ENCODE measurements around the gene KCTD11.

The KCTD11 gene

DNA sequence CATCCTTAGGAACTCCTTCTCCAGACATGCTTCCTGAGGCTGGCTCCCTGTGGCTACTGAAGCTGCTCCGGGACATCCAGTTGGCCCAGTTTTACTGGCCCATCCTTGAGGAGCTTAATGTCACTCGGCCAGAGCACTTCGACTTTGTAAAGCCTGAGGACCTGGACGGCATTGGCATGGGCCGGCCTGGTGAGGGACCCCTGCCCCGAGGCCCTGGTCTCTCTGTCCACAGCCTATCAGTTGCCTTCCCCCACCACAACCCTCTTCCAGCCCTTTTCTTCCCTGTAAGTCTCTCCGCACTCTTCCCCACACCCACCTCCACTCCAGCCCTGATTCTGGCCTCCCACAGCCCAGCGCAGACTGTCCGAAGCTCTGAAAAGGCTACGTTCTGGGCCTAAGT is 30.9 kb downstream of the KCTD11 start:
- no peak for DNase-seq (ENCODE audit: low spot score)
- no peak for TF ChIP-seq CTCF (IDR thresholded peaks at IDR 0.05; ENCODE audit: extremely low read depth, insufficient read depth, missing control alignments)

DNA sequence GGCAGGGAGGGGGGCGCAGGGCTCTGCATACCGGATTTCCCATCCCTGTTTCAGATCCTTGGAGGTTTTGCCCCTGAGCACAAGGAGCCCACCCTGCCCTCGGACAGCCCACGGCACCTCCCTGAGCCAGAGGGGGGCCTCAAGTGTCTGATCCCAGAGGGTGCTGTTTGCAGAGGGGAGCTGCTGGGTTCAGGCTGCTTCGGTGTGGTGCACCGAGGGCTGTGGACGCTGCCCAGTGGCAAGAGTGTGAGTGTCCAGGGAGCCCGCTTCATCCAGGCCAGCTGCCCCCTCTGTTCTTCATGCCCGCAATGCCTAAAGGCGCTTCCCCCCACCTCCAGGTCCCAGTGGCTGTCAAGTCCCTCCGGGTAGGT is 31.4 kb downstream of the KCTD11 start:
- no peak for DNase-seq (ENCODE audit: low spot score)
- in situ Hi-C loops (cut with MboI; ENCODE audit: low pct_unique_long_range_greater_than_20kb, low sequenced_read_pairs, unreplicated experiment) = no loop called here
- TF ChIP-seq CTCF (IDR thresholded peaks at IDR 0.05; ENCODE audit: extremely low read depth, insufficient read depth, missing control alignments) = no peak

More for the DNA sequence above, 30.9 kb downstream of the KCTD11 start:
- in situ Hi-C loops (cut with MboI; ENCODE audit: low pct_unique_long_range_greater_than_20kb, low sequenced_read_pairs, unreplicated experiment) = no loop called here

GRCh38 chr17:7383742-7384488 is 32.0 kb downstream of the KCTD11 start:
- peak; percentile 94 for DNase-seq (ENCODE audit: low spot score)
- TF ChIP-seq CTCF (IDR thresholded peaks at IDR 0.05; ENCODE audit: extremely low read depth, insufficient read depth, missing control alignments) = no peak
- in situ Hi-C loops (cut with MboI; ENCODE audit: low pct_unique_long_range_greater_than_20kb, low sequenced_read_pairs, unreplicated experiment) = no loop called here

- in situ Hi-C loops (cut with MboI; ENCODE audit: low pct_unique_long_range_greater_than_20kb, low sequenced_read_pairs, unreplicated experiment) = no loop called here
- no peak for TF ChIP-seq CTCF (IDR thresholded peaks at IDR 0.05; ENCODE audit: extremely low read depth, insufficient read depth, missing control alignments)
- DNase-seq (ENCODE audit: low spot score) = no peak
Measured at GRCh38 chr17:7384489-7385081, 32.6 kb downstream of the KCTD11 start.

- in situ Hi-C loops (cut with MboI; ENCODE audit: low pct_unique_long_range_greater_than_20kb, low sequenced_read_pairs, unreplicated experiment) = no loop called here
- TF ChIP-seq CTCF (IDR thresholded peaks at IDR 0.05; ENCODE audit: extremely low read depth, insufficient read depth, missing control alignments) = no peak
- no peak for DNase-seq (ENCODE audit: low spot score)
Measured at GRCh38 chr17:7388856-7389255, 36.9 kb downstream of the KCTD11 start.

DNA sequence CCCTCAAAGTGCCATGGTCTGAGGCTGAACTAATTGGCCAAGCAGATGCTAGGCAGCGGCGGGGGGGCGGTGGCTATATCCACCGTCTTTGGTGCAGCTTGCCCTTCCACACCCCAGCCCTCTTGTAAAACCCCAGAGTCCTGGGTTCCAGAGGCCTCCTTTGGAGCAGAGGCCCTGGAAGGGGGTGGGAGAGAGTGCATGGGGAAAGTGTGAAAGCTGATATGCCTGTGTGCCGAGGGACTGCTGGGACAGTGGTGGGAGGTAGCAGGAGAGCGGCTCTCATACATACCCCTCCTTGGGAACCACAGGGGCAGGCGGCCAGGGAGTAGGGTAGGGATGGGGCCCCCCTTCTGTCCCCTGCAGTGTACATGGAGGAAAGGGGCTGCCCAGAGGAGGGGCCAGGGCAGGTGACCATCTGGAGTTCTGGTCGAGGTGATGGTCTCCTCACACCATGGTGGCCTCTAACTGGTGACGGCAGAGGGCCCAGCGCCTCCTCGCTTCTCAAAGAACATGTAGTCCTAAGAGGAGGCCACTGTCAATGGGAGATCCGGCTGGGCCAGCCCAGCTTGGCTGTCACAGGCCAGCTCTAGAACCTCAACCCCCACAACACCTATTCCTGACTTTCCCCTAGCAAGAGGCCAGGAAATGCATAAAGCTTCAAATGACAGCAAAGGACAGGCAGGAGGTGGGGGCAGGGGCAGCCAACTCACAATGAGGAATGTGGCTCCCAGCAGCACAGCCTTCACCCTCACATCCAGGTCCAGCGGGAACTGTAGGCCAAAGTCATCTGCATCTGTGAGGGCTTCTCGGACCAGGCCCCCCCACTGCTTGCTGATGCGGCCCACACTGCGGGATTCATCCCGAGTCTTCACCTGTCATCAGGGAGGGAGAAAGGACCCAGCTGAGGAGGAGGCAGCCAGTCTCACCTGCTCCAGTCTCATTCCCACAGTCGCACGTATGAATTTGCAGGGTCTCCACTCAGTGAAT is 38.3 kb downstream of the KCTD11 start:
- no peak for DNase-seq (ENCODE audit: low spot score)
- TF ChIP-seq CTCF (IDR thresholded peaks at IDR 0.05; ENCODE audit: extremely low read depth, insufficient read depth, missing control alignments) = no peak
- in situ Hi-C loops (cut with MboI; ENCODE audit: low pct_unique_long_range_greater_than_20kb, low sequenced_read_pairs, unreplicated experiment) = no loop called here

Measured in GM13977 (cell line).